Vagina (tissue), 2 donors: ENCODE results near the gene SUPT6H. TPM values are rescaled to one million over a fixed set of nuclear protein-coding genes. Genes with fewer than 3 reads are reported as not detected.
"Not testable (repeated sequence)": the region's sequence is repeated elsewhere in the genome, so short reads cannot be mapped to it uniquely, and the experiment has no call there.

Source experiments
- DNase-seq, 2 donors: peaks; one replicate each; pipeline ENCODE4 v3.0.0-alpha.2; 2017; ENCODE audit errors: extremely low spot score in 2 of 2
- H3K27ac ChIP-seq: fragments of 200-600 bp; sonication (generic); one replicate; pipeline ENCODE4 v1.5.1; 2019
- H3K27me3 ChIP-seq: fragments of 200-600 bp; sonication (generic); one replicate; pipeline ENCODE4 v1.5.1; 2019
- H3K36me3 ChIP-seq, 2 donors: fragments of 200-600 bp; sonication (generic); one replicate each; pipeline ENCODE4 v1.5.1; 2017 to 2019
- H3K4me1 ChIP-seq: fragments of 200-600 bp; sonication (generic); one replicate; pipeline ENCODE4 v1.5.1; 2019
- H3K4me3 ChIP-seq, 2 donors: fragments of 200-600 bp; sonication (generic); 1 replicate in 1 of 2; 2 replicates in 1 of 2; pipeline ENCODE4 v1.5.1; 2016 to 2019
- H3K9me3 ChIP-seq: fragments of 200-600 bp; sonication (generic); one replicate; pipeline ENCODE4 v1.5.1; 2019
- CTCF ChIP-seq, 3 experiments: fragments of 450-650 bp in 2 of 3; fragments of 200-600 bp in 1 of 3; sonication (generic) in 1 of 3; IDR thresholded peaks; one replicate each; pipeline ENCODE4 v1.5.1; 2017 to 2019; ENCODE audit warnings: antibody characterized with exemption in 3 of 3, mild to moderate bottlenecking in 2 of 3, moderate library complexity in 2 of 3
- POLR2A ChIP-seq, 2 donors: fragments of 450-650 bp; IDR thresholded peaks; one replicate each; pipeline ENCODE4 v1.6.1; 2017; ENCODE audit warnings: antibody characterized with exemption in 2 of 2, mild to moderate bottlenecking in 2 of 2, moderate library complexity in 2 of 2
- POLR2AphosphoS5 ChIP-seq, 2 donors: sonication (generic); formaldehyde crosslinking; IDR thresholded peaks; one replicate each; pipeline ENCODE4 v1.9.0; 2017; ENCODE audit warnings: antibody characterized with exemption in 2 of 2, mild to moderate bottlenecking in 2 of 2, low read depth in 1 of 2; ENCODE audit not compliant: insufficient read depth in 1 of 2
- intact Hi-C: fragments of 100-400 bp; cut with DNase I; formaldehyde crosslinking; loops from one replicate; pipeline ENCODE4 v1.15.1; 2023
- total RNA-seq: library from RNA; depleted of rRNA; stranded (reverse); fragments of >200 nt; gene quantifications from one replicate; pipeline ENCODE4 v1.2.3, GENCODE V29; 2016

The SUPT6H gene
- total RNA-seq, 1 donor from 2014 or later = 89.6 TPM

- intact Hi-C loops = no loop called here
- H3K9me3 ChIP-seq = no peaks in the 10 kb centered on the region
- H3K27me3 ChIP-seq = no peaks in the 10 kb centered on the region
- no peak overlapping the region for H3K4me3 ChIP-seq
- no peaks in the 10 kb centered on the region for H3K36me3 ChIP-seq
- H3K27ac ChIP-seq = no peak overlapping the region
- no peaks in the 10 kb centered on the region for H3K4me1 ChIP-seq
- no peak for TF ChIP-seq POLR2AphosphoS5 (IDR thresholded peaks at IDR 0.05; ENCODE audit: insufficient read depth in 1 of 2, low read depth in 1 of 2)
- no peak for TF ChIP-seq POLR2A (IDR thresholded peaks at IDR 0.05)
- no peak for TF ChIP-seq CTCF (IDR thresholded peaks at IDR 0.05)
- no peak for DNase-seq
These were observed 73.3 kb downstream of the SUPT6H start for GRCh38 chr17:28735242-28735722.

GRCh38 chr17:28735913-28736769 is 74.1 kb downstream of the SUPT6H start:
- H3K36me3 ChIP-seq, H3K9me3 ChIP-seq, intact Hi-C loops, H3K27ac ChIP-seq, H3K4me3 ChIP-seq, H3K4me1 ChIP-seq, H3K27me3 ChIP-seq, DNase-seq: not testable (repeated sequence)

- TF ChIP-seq POLR2AphosphoS5 (IDR thresholded peaks at IDR 0.05; ENCODE audit: insufficient read depth in 1 of 2, low read depth in 1 of 2) (no peak), POLR2A (IDR thresholded peaks at IDR 0.05) (no peak), CTCF (IDR thresholded peaks at IDR 0.05) (no peak)
- Histone ChIP-seq H3K27me3 (no peaks in the 10 kb centered on the region), H3K4me3 (no peak overlapping the region), H3K4me1 (no peaks in the 10 kb centered on the region), H3K27ac (no peak overlapping the region), H3K36me3 (no peaks in the 10 kb centered on the region), H3K9me3 (no peaks in the 10 kb centered on the region)
- intact Hi-C loops = no loop called here
- DNase-seq = no peak
These were observed 75.3 kb downstream of the SUPT6H start for GRCh38 chr17:28737316-28737715.

GRCh38 chr17:28737770-28738679 is 76.0 kb downstream of the SUPT6H start:
- intact Hi-C loops = no loop called here
- Histone ChIP-seq H3K9me3 (no peaks in the 10 kb centered on the region), H3K4me3 (no peak overlapping the region), H3K4me1 (peaks cover 6% of the 10 kb centered on the region), H3K27me3 (no peaks in the 10 kb centered on the region), H3K27ac (no peak overlapping the region), H3K36me3 (no peaks in the 10 kb centered on the region)
- DNase-seq = no peak
- no peak for TF ChIP-seq POLR2AphosphoS5 (IDR thresholded peaks at IDR 0.05; ENCODE audit: insufficient read depth in 1 of 2, low read depth in 1 of 2)
- TF ChIP-seq POLR2A (IDR thresholded peaks at IDR 0.05) = no peak
- TF ChIP-seq CTCF (IDR thresholded peaks at IDR 0.05) = no peak

- H3K4me3 ChIP-seq = no peak overlapping the region
- DNase-seq = no peak
- H3K27me3 ChIP-seq = no peaks in the 10 kb centered on the region
- H3K27ac ChIP-seq = no peak overlapping the region
- intact Hi-C loops = no loop called here
- H3K9me3 ChIP-seq = no peaks in the 10 kb centered on the region
- peaks cover 13% of the 10 kb centered on the region for H3K4me1 ChIP-seq
- H3K36me3 ChIP-seq = no peaks in the 10 kb centered on the region
- TF ChIP-seq POLR2A (IDR thresholded peaks at IDR 0.05) (no peak), CTCF (IDR thresholded peaks at IDR 0.05) (no peak), POLR2AphosphoS5 (IDR thresholded peaks at IDR 0.05; ENCODE audit: insufficient read depth in 1 of 2, low read depth in 1 of 2) (no peak)
These were observed 76.8 kb downstream of the SUPT6H start for GRCh38 chr17:28738680-28739384.
